Thoracic aorta (tissue), 2 donors: ENCODE data around the gene GALNT2. TPM values are rescaled to one million over a fixed set of nuclear protein-coding genes. Genes with fewer than 3 reads are reported as not detected.

ENCODE experiments used
- ATAC-seq: fragments of 150-250 bp; one replicate; pipeline ENCODE4 v1.8.0; 2017; ENCODE audit warnings: low read depth; ENCODE audit not compliant: insufficient number of reproducible peaks, low FRiP score
- DNase-seq: peaks from one replicate; pipeline ENCODE4 v3.0.0-alpha.2; 2020; ENCODE audit warnings: low spot score
- H3K27ac ChIP-seq, 2 donors: fragments of 200-600 bp; sonication (generic); 1 replicate in 1 of 2; 2 replicates in 1 of 2; pipeline ENCODE4 v1.5.1; 2016; ENCODE audit warnings: mild to moderate bottlenecking in 2 of 2, moderate library complexity in 2 of 2
- H3K27me3 ChIP-seq: fragments of 200-600 bp; sonication (generic); replicated peaks from 2 replicates; pipeline ENCODE4 v1.6.0; 2016; ENCODE audit warnings: mild to moderate bottlenecking; ENCODE audit not compliant: insufficient read depth
- H3K36me3 ChIP-seq: fragments of 200-600 bp; sonication (generic); one replicate; pipeline ENCODE4 v1.5.1; 2016
- H3K4me1 ChIP-seq, 2 donors: fragments of 200-600 bp; sonication (generic); 1 replicate in 1 of 2; 2 replicates in 1 of 2; pipeline versions ENCODE4 v1.5.1 to v1.6.0; 2016; ENCODE audit warnings: low read depth in 2 of 2, mild to moderate bottlenecking in 1 of 2; ENCODE audit not compliant: control insufficient read depth in 1 of 2
- H3K4me3 ChIP-seq: fragments of 200-600 bp; sonication (generic); 2 replicates; pipeline ENCODE4 v1.5.1; 2016; ENCODE audit warnings: mild to moderate bottlenecking
- H3K9me3 ChIP-seq: fragments of 200-600 bp; sonication (generic); 2 replicates; pipeline ENCODE4 v1.5.1; 2016
- CTCF ChIP-seq: fragments of 200-600 bp; sonication (generic); IDR thresholded peaks from one replicate; pipeline ENCODE4 v1.5.1; 2019; ENCODE audit warnings: antibody characterized with exemption
- total RNA-seq, 2 donors: library from RNA; depleted of rRNA; stranded (reverse); fragments of >200 nt; gene quantifications; one replicate each; pipeline versions ENCODE4 v1.1.0 to v1.2.3, GENCODE V29; 2016

Gene GALNT2
- total RNA-seq, 2 donors from 2014 or later = 113 to 148 TPM

- Histone ChIP-seq H3K36me3 (no peaks in the 10 kb centered on the region), H3K27ac (no peak overlapping the region), H3K4me3 (no peak overlapping the region), H3K4me1 (no peaks in the 10 kb centered on the region), H3K9me3 (no peaks in the 10 kb centered on the region), H3K27me3 (no peaks in the 10 kb centered on the region)
- ATAC-seq (no peak), DNase-seq (no peak)
- no peak for TF ChIP-seq CTCF
These were observed 224.9 kb downstream of the GALNT2 start for GRCh38 chr1:230291731-230292620.

DNA sequence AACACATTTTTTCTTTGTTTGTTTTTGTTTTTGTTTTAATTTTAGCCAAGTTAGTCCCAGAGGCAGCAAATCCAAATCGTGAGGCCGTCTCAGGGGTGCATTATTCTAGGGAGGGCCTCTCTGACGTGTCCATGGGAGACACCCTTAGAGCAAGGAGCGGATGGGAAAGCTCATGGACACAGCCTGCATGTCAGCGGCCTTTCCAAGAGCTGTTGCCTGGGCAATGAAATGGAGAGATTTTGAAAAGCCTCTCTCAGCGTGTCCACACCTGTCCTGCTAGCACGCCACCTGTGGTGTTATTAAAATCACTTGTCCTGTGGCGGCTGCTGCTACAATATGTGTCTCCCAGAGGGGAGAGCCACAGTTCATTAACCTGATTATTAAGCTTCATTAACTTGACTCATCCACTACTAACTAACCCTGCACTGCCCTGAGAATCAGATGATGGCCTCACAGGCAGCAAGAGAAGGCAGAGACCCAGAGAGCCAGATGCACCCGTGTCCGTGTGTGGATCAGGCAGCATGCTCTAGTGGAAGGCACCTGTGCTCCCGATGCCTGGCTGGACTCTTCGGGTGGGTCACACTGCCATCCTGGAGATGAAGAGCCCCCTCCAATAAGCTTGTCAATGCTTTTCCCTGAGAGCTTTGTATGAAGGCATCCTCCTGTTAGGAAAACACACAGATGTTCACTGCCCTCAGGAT, 225.8 kb downstream of the GALNT2 start:
- no peak for TF ChIP-seq CTCF
- ATAC-seq (no peak), DNase-seq (no peak)
- no peaks in the 10 kb centered on the region for H3K36me3 ChIP-seq
- no peaks in the 10 kb centered on the region for H3K27me3 ChIP-seq
- no peak overlapping the region for H3K27ac ChIP-seq
- no peak overlapping the region for H3K4me3 ChIP-seq
- H3K9me3 ChIP-seq = no peaks in the 10 kb centered on the region
- no peaks in the 10 kb centered on the region for H3K4me1 ChIP-seq

GRCh38 chr1:230293390-230293700, 226.3 kb downstream of the GALNT2 start:
- DNase-seq (no peak), ATAC-seq (no peak)
- TF ChIP-seq CTCF = no peak

DNA sequence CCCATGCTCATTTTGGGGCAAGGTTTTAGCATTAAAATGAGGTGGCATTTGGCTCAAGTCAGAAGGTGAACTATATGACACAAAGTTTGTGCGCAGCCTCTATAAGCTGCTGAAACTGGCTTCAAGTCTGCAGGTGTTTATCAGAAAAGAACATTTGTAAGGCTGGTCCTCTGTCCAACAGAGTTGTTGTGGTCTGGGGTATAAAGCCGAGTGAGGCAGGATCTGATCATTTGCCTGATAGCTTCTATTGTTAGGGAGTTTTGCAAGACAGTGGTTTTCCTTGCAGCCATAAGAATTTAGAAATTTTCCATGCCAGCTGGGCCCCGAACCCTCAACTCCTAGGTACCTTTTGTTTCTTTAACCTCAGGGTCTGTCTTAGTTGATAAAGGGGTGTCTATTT, 228.3 kb downstream of the GALNT2 start:
- TF ChIP-seq CTCF = no peak
- H3K4me1 ChIP-seq = no peaks in the 10 kb centered on the region
- ATAC-seq (no peak), DNase-seq (no peak)
- H3K27ac ChIP-seq = no peak overlapping the region
- H3K4me3 ChIP-seq = no peak overlapping the region
- no peaks in the 10 kb centered on the region for H3K27me3 ChIP-seq
- H3K9me3 ChIP-seq = no peaks in the 10 kb centered on the region
- H3K36me3 ChIP-seq = no peaks in the 10 kb centered on the region

More at GRCh38 chr1:230293390-230293700, 226.3 kb downstream of the GALNT2 start:
- H3K4me1 ChIP-seq = no peaks in the 10 kb centered on the region
- H3K9me3 ChIP-seq = no peaks in the 10 kb centered on the region
- no peaks in the 10 kb centered on the region for H3K27me3 ChIP-seq
- H3K27ac ChIP-seq = no peak overlapping the region
- H3K36me3 ChIP-seq = no peaks in the 10 kb centered on the region
- no peak overlapping the region for H3K4me3 ChIP-seq

- Histone ChIP-seq H3K4me1 (no peaks in the 10 kb centered on the region), H3K4me3 (no peak overlapping the region), H3K27me3 (no peaks in the 10 kb centered on the region), H3K9me3 (no peaks in the 10 kb centered on the region), H3K36me3 (no peaks in the 10 kb centered on the region), H3K27ac (no peak overlapping the region)
- no peak for TF ChIP-seq CTCF
- ATAC-seq (no peak), DNase-seq (no peak)
These were observed 232.4 kb downstream of the GALNT2 start for GRCh38 chr1:230299191-230300006.
